ENCODE measurements around the gene OR8S1.

OR8S1 gene

GRCh38 chr12:48542300-48542928 is 17.0 kb downstream of the OR8S1 start:
- TF ChIP-seq, protein P1, sequence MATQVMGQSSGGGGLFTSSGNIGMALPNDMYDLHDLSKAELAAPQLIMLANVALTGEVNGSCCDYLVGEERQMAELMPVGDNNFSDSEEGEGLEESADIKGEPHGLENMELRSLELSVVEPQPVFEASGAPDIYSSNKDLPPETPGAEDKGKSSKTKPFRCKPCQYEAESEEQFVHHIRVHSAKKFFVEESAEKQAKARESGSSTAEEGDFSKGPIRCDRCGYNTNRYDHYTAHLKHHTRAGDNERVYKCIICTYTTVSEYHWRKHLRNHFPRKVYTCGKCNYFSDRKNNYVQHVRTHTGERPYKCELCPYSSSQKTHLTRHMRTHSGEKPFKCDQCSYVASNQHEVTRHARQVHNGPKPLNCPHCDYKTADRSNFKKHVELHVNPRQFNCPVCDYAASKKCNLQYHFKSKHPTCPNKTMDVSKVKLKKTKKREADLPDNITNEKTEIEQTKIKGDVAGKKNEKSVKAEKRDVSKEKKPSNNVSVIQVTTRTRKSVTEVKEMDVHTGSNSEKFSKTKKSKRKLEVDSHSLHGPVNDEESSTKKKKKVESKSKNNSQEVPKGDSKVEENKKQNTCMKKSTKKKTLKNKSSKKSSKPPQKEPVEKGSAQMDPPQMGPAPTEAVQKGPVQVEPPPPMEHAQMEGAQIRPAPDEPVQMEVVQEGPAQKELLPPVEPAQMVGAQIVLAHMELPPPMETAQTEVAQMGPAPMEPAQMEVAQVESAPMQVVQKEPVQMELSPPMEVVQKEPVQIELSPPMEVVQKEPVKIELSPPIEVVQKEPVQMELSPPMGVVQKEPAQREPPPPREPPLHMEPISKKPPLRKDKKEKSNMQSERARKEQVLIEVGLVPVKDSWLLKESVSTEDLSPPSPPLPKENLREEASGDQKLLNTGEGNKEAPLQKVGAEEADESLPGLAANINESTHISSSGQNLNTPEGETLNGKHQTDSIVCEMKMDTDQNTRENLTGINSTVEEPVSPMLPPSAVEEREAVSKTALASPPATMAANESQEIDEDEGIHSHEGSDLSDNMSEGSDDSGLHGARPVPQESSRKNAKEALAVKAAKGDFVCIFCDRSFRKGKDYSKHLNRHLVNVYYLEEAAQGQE (IDR thresholded peaks at IDR 0.05; ENCODE audit: insufficient read depth in 1 of 2, low read depth in 2 of 2, low read length in 2 of 2) = no peak
- no peak for TF ChIP-seq TAF1 (IDR thresholded peaks at IDR 0.05; ENCODE audit: borderline replicate concordance, insufficient read depth, low read length)
- TF ChIP-seq FOXP2 (optimal IDR thresholded peaks at IDR 0.05; ENCODE audit: borderline replicate concordance, extremely low read depth, extremely low read length, insufficient read depth) = no peak
- no peak for TF ChIP-seq SIN3A (IDR thresholded peaks at IDR 0.05; ENCODE audit: borderline replicate concordance, insufficient read depth, low read length)
- TF ChIP-seq POLR2AphosphoS5 (IDR thresholded peaks at IDR 0.05; ENCODE audit: low read depth, low read length) = no peak

GRCh38 chr12:48545833-48546469 is 20.5 kb downstream of the OR8S1 start:
- TF ChIP-seq SIN3A (IDR thresholded peaks at IDR 0.05; ENCODE audit: borderline replicate concordance, insufficient read depth, low read length) (no peak), FOXP2 (optimal IDR thresholded peaks at IDR 0.05; ENCODE audit: borderline replicate concordance, extremely low read depth, extremely low read length, insufficient read depth) (no peak), POLR2AphosphoS5 (IDR thresholded peaks at IDR 0.05; ENCODE audit: low read depth, low read length) (no peak), TAF1 (IDR thresholded peaks at IDR 0.05; ENCODE audit: borderline replicate concordance, insufficient read depth, low read length) (no peak)
- TF ChIP-seq, protein P1 (IDR thresholded peaks at IDR 0.05; ENCODE audit: insufficient read depth in 1 of 2, low read depth in 2 of 2, low read length in 2 of 2) = no peak

GRCh38 chr12:48556631-48557030 is 31.2 kb downstream of the OR8S1 start:
- TF ChIP-seq FOXP2 (optimal IDR thresholded peaks at IDR 0.05; ENCODE audit: borderline replicate concordance, extremely low read depth, extremely low read length, insufficient read depth) (no peak), SIN3A (IDR thresholded peaks at IDR 0.05; ENCODE audit: borderline replicate concordance, insufficient read depth, low read length) (no peak), TAF1 (IDR thresholded peaks at IDR 0.05; ENCODE audit: borderline replicate concordance, insufficient read depth, low read length) (no peak), POLR2AphosphoS5 (IDR thresholded peaks at IDR 0.05; ENCODE audit: low read depth, low read length) (no peak)
- TF ChIP-seq, protein P1 (IDR thresholded peaks at IDR 0.05; ENCODE audit: insufficient read depth in 1 of 2, low read depth in 2 of 2, low read length in 2 of 2) = no peak

DNA sequence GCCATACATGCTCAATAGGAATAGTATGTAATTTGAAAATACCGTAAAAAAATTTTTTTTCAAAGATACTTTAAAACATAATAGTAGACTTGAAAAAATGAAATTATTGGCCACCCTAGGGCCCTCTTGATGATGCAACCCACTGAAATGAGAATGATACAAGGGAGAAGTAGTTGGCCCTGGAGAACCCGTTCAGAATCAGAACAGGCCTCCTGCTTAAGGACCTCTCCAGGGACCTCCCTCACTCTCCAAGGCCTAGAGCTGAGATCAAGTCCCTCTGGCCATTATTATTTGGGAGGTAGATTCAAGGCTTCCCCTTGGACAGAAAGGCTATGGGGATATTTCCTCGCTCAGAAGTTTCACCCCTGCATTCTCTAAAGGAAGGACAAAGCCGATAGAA is 32.5 kb downstream of the OR8S1 start:
- TF ChIP-seq SIN3A (IDR thresholded peaks at IDR 0.05; ENCODE audit: borderline replicate concordance, insufficient read depth, low read length) = no peak
- TF ChIP-seq POLR2AphosphoS5 (IDR thresholded peaks at IDR 0.05; ENCODE audit: low read depth, low read length) = no peak
- TF ChIP-seq, protein P1 (IDR thresholded peaks at IDR 0.05; ENCODE audit: insufficient read depth in 1 of 2, low read depth in 2 of 2, low read length in 2 of 2) = no peak
- no peak for TF ChIP-seq FOXP2 (optimal IDR thresholded peaks at IDR 0.05; ENCODE audit: borderline replicate concordance, extremely low read depth, extremely low read length, insufficient read depth)
- no peak for TF ChIP-seq TAF1 (IDR thresholded peaks at IDR 0.05; ENCODE audit: borderline replicate concordance, insufficient read depth, low read length)

Measured in PFSK-1 (cell line).